CD14-positive monocyte (primary cell): Measurements from ENCODE around the gene ZNF608. TPM values are rescaled to one million over a fixed set of nuclear protein-coding genes. Genes with fewer than 3 reads are reported as not detected.

Experiments used
- DNase-seq, 3 donors: peaks; one replicate each; pipeline ENCODE4 v3.0.0-alpha.2; 2011 to 2022
- H2AFZ ChIP-seq: 2 replicates; pipeline ENCODE4 v1.6.0; 2012; ENCODE audit warnings: mild to moderate bottlenecking, low read depth, low read length, inconsistent platforms; ENCODE audit not compliant: insufficient read depth, poor library complexity, severe bottlenecking
- H3K27ac ChIP-seq, 2 donors: 1 replicate in 1 of 2; 2 replicates in 1 of 2; pipeline ENCODE4 v1.5.1; 2012 to 2013; ENCODE audit warnings: low read length in 2 of 2, control low read depth in 1 of 2, inconsistent platforms in 1 of 2, low read depth in 1 of 2, mild to moderate bottlenecking in 1 of 2
- H3K27me3 ChIP-seq, 2 donors: one replicate each; pipeline versions ENCODE4 v1.6.0 to v1.6.1; 2011 to 2013; ENCODE audit warnings: low read length in 2 of 2; ENCODE audit not compliant: control insufficient read depth in 2 of 2, insufficient read depth in 2 of 2
- H3K36me3 ChIP-seq, 2 donors: replicated peaks in 1 of 2; 1 replicate in 1 of 2; 2 replicates in 1 of 2; pipeline versions ENCODE4 v1.5.1 to v1.6.1; 2012 to 2013; ENCODE audit warnings: low read length in 2 of 2, control low read depth in 1 of 2, inconsistent platforms in 1 of 2, mild to moderate bottlenecking in 1 of 2; ENCODE audit not compliant: insufficient read depth in 2 of 2, control insufficient read depth in 1 of 2
- H3K4me1 ChIP-seq, 2 donors: 1 replicate in 1 of 2; 2 replicates in 1 of 2; pipeline versions ENCODE4 v1.5.1 to v1.6.1; 2012 to 2013; ENCODE audit warnings: low read length in 2 of 2, control low read depth in 1 of 2, inconsistent platforms in 1 of 2, mild to moderate bottlenecking in 1 of 2, moderate library complexity in 1 of 2; ENCODE audit not compliant: insufficient read depth in 2 of 2, control insufficient read depth in 1 of 2
- H3K4me2 ChIP-seq: replicated peaks from 2 replicates; pipeline ENCODE3; 2012; ENCODE audit warnings: low read length, moderate library complexity, mild to moderate bottlenecking; ENCODE audit not compliant: poor library complexity, severe bottlenecking; ENCODE audit errors: extremely low read depth
- H3K4me3 ChIP-seq, 3 experiments: fragments of 200-600 bp in 1 of 3; sonication (generic) in 1 of 3; replicated peaks in 1 of 3; 1 replicate in 2 of 3; 2 replicates in 1 of 3; pipeline ENCODE4 v1.5.1; 2011 to 2013; ENCODE audit warnings: low read length in 3 of 3, mild to moderate bottlenecking in 3 of 3, control low read depth in 2 of 3, low read depth in 2 of 3, inconsistent platforms in 1 of 3, moderate library complexity in 1 of 3
- H3K79me2 ChIP-seq: 2 replicates; pipeline ENCODE4 v1.6.0; 2012; ENCODE audit warnings: mild to moderate bottlenecking, control low read depth, inconsistent platforms, low read length, moderate library complexity; ENCODE audit not compliant: insufficient read depth
- H3K9ac ChIP-seq: 2 replicates; pipeline ENCODE4 v1.6.0; 2017; ENCODE audit warnings: low read length, mild to moderate bottlenecking; ENCODE audit not compliant: insufficient read depth, poor library complexity, severe bottlenecking
- H3K9me3 ChIP-seq, 2 donors: replicated peaks in 1 of 2; 1 replicate in 1 of 2; 2 replicates in 1 of 2; pipeline versions ENCODE4 v1.5.1 to v1.6.1; 2012 to 2013; ENCODE audit warnings: low read length in 2 of 2, control low read depth in 1 of 2; ENCODE audit not compliant: control insufficient read depth in 1 of 2, insufficient read depth in 1 of 2
- H4K20me1 ChIP-seq: 2 replicates; pipeline ENCODE4 v1.6.0; 2012; ENCODE audit warnings: mild to moderate bottlenecking, low read length, control low read depth, moderate library complexity; ENCODE audit not compliant: insufficient read depth
- H3K27ac Mint-ChIP-seq, 7 donors: one replicate each; pipeline ENCODE4 v1.8.0; 2020; ENCODE audit warnings: mild to moderate bottlenecking in 7 of 7, mixed read lengths in 7 of 7, moderate library complexity in 6 of 7, inconsistent platforms in 2 of 7
- H3K27me3 Mint-ChIP-seq, 3 donors: one replicate each; pipeline ENCODE4 v1.8.0; 2021 to 2022; ENCODE audit warnings: low read depth in 3 of 3, mild to moderate bottlenecking in 3 of 3, mixed read lengths in 3 of 3, moderate library complexity in 3 of 3, inconsistent platforms in 1 of 3
- H3K36me3 Mint-ChIP-seq, 2 donors: one replicate each; pipeline ENCODE4 v1.8.0; 2020; ENCODE audit warnings: mixed read lengths in 2 of 2, inconsistent platforms in 1 of 2, mild to moderate bottlenecking in 1 of 2
- H3K4me1 Mint-ChIP-seq: one replicate; pipeline ENCODE4 v1.8.0; 2020; ENCODE audit warnings: mild to moderate bottlenecking, mixed read lengths
- H3K4me3 Mint-ChIP-seq, 2 donors: one replicate each; pipeline ENCODE4 v1.8.0; 2020; ENCODE audit warnings: mild to moderate bottlenecking in 2 of 2, mixed read lengths in 2 of 2, moderate library complexity in 1 of 2
- H3K9me3 Mint-ChIP-seq, 7 donors: one replicate each; pipeline ENCODE4 v1.8.0; 2020 to 2022; ENCODE audit warnings: mixed read lengths in 7 of 7, mild to moderate bottlenecking in 6 of 7, moderate library complexity in 6 of 7, inconsistent platforms in 2 of 7
- WGBS: methylation state at CpG from one replicate; pipeline ENCODE4 v1.1.5; 2013; ENCODE audit warnings: missing lambda C conversion rate; ENCODE audit not compliant: insufficient coverage; 5-methylcytosine and 5-hydroxymethylcytosine counted together
- intact Hi-C, 2 donors: fragments of 100-400 bp; cut with micrococcal nuclease; formaldehyde crosslinking; loops; one replicate each; pipeline versions ENCODE4 v1.15.0 to v1.15.1; 2023
- polyA plus RNA-seq, 3 donors: library from polyadenylated mRNA; depleted of rRNA in 1 of 3; unstranded in 2 of 3; stranded (reverse) in 1 of 3; fragments of 300-500 nt in 2 of 3; fragments of >200 nt in 1 of 3; fragmentation: Illumina TruSeq in 2 of 3; gene quantifications; 1 replicate in 2 of 3; 2 replicates in 1 of 3; pipeline ENCODE4 v1.2.3, GENCODE V29; 2012 to 2021
- TF ChIP-seq, protein P1 (sequence below): fragments of 200-600 bp; IDR thresholded peaks from one replicate; pipeline ENCODE4 v1.8.0; 2022; ENCODE audit warnings: antibody characterized with exemption, mild to moderate bottlenecking

The ZNF608 gene
- polyA plus RNA-seq, 3 donors = 0.05 TPM; not detected in 2

DNA sequence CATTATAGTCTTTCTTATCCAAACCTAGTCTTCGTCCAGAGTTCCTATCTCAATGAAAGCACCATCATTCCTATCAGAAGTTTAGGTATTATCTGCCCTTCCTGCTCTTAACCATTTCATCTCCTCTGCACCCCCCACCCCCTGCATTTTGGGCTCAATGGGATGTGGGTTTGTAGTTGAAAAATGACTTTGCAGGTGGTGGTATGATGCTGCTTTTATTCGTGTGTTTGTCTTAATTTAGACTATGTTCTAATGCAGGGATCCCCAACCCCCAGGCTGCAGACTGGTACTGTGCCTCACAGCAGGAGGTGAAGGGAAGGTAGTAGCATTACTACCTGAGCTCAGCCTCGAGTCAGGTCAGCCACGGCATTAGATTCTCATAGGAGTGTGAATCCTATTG, 49.4 kb upstream of the ZNF608 start:
- no peaks in the 10 kb centered on the region for H3K4me1 ChIP-seq
- Mint-ChIP-seq H3K27ac (no peak overlapping the region), H3K9me3 (peaks cover 0 to 6% (median 2%) of the 10 kb centered on the region in 7 donors), H3K27me3 (peaks cover 0 to 5% (median 0%) of the 10 kb centered on the region in 3 donors), H3K4me1 (no peaks in the 10 kb centered on the region), H3K4me3 (no peak overlapping the region), H3K36me3 (no peaks in the 10 kb centered on the region)
- no peaks in the 10 kb centered on the region for H3K27me3 ChIP-seq
- no peaks in the 10 kb centered on the region for H3K79me2 ChIP-seq
- intact Hi-C loops = no loop called here
- no peak overlapping the region for H2AFZ ChIP-seq
- no peaks in the 10 kb centered on the region for H3K36me3 ChIP-seq
- WGBS = 60% methylated on average over 1 of the region's 4 CpGs
- no peaks in the 10 kb centered on the region for H3K9me3 ChIP-seq
- TF ChIP-seq, protein P1, sequence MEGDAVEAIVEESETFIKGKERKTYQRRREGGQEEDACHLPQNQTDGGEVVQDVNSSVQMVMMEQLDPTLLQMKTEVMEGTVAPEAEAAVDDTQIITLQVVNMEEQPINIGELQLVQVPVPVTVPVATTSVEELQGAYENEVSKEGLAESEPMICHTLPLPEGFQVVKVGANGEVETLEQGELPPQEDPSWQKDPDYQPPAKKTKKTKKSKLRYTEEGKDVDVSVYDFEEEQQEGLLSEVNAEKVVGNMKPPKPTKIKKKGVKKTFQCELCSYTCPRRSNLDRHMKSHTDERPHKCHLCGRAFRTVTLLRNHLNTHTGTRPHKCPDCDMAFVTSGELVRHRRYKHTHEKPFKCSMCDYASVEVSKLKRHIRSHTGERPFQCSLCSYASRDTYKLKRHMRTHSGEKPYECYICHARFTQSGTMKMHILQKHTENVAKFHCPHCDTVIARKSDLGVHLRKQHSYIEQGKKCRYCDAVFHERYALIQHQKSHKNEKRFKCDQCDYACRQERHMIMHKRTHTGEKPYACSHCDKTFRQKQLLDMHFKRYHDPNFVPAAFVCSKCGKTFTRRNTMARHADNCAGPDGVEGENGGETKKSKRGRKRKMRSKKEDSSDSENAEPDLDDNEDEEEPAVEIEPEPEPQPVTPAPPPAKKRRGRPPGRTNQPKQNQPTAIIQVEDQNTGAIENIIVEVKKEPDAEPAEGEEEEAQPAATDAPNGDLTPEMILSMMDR = no peak
- H3K9ac ChIP-seq = no peak overlapping the region
- H3K4me2 ChIP-seq = no peak overlapping the region
- no peaks in the 10 kb centered on the region for H4K20me1 ChIP-seq
- no peak overlapping the region for H3K4me3 ChIP-seq
- DNase-seq = no peak
- no peak overlapping the region for H3K27ac ChIP-seq

DNA sequence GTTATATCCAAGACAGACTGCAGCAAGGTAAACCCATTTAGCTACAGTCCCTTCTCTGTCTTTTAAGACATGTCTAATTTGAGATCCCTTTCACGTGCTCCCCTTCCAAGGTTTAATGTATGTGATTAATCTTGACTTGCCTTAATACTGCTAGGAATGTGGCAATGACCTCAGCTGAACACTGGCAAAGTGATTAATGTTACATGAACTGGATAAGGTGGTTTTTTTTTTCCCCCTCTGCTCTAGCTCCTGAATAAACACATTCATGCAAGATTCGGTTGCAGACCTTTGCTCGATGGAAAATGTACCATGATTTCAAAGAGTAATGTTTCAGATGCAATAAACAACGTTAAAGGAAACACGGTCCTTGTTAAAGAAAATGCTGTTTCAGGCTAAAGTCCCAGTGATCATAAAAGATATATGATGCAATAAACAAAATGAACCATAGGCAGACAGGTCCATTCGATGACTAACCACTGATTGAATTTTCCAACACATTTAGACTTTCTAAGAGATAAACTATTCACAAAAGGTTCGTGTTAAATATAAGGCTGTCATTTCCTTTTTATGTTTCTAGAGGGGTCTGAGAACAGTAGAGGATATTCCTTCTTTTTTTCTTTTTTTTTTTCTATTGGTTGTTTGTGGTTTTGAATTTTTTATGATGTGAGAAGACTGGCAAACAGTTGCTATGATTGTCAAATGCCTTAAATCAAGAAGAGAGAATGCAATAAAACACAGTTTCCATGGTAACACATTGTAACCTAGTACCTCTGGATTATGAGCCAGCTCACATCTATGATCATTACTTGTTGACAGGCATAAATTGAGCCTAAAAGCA, 44.7 kb upstream of the ZNF608 start:
- Histone ChIP-seq H2AFZ (no peak overlapping the region), H3K4me2 (no peak overlapping the region), H3K27ac (no peak overlapping the region), H3K36me3 (no peaks in the 10 kb centered on the region), H4K20me1 (no peaks in the 10 kb centered on the region), H3K79me2 (no peaks in the 10 kb centered on the region), H3K9ac (no peak overlapping the region), H3K4me1 (no peaks in the 10 kb centered on the region), H3K4me3 (no peak overlapping the region), H3K27me3 (no peaks in the 10 kb centered on the region), H3K9me3 (no peaks in the 10 kb centered on the region)
- intact Hi-C loops = no loop called here
- TF ChIP-seq, protein P1 = no peak
- Mint-ChIP-seq H3K4me1 (no peaks in the 10 kb centered on the region), H3K27ac (no peak overlapping the region), H3K36me3 (no peaks in the 10 kb centered on the region), H3K4me3 (no peak overlapping the region), H3K27me3 (peaks cover 0 to 5% (median 0%) of the 10 kb centered on the region in 3 donors), H3K9me3 (peaks cover 0 to 6% (median 0%) of the 10 kb centered on the region in 7 donors)
- no peak for DNase-seq
- no CpG with 5 or more reads among the region's 7 CpGs for WGBS
